Fibroblast of lung (primary cell): ENCODE measurements around the gene RABGAP1L. TPM values are rescaled to one million over a fixed set of nuclear protein-coding genes. Genes with fewer than 3 reads are reported as not detected.

Source experiments
- DNase-seq, 2 donors: peaks; one replicate each; pipeline versions ENCODE4 v3.0.0 to v3.0.0-alpha.2; 2010; ENCODE audit warnings: low read depth in 2 of 2
- H2AFZ ChIP-seq: 2 replicates; pipeline ENCODE4 v1.5.1; 2012; ENCODE audit warnings: low read length, control low read depth, inconsistent platforms
- H3K27ac ChIP-seq: 2 replicates; pipeline ENCODE4 v1.5.1; 2011; ENCODE audit warnings: low read length, control low read depth; ENCODE audit not compliant: insufficient read depth
- H3K27me3 ChIP-seq: 2 replicates; pipeline ENCODE4 v1.5.1; 2011; ENCODE audit warnings: mild to moderate bottlenecking, low read length; ENCODE audit not compliant: control insufficient read depth, insufficient read depth
- H3K36me3 ChIP-seq: 2 replicates; pipeline ENCODE4 v1.5.1; 2011; ENCODE audit warnings: low read length; ENCODE audit not compliant: control insufficient read depth, insufficient read depth
- H3K4me1 ChIP-seq: 2 replicates; pipeline ENCODE4 v1.5.1; 2011; ENCODE audit warnings: low read length; ENCODE audit not compliant: control insufficient read depth, insufficient read depth; ENCODE audit errors: extremely low read depth
- H3K4me2 ChIP-seq: 2 replicates; pipeline ENCODE4 v1.5.1; 2011; ENCODE audit warnings: low read length, control low read depth; ENCODE audit not compliant: insufficient read depth; ENCODE audit errors: extremely low read depth
- H3K4me3 ChIP-seq, 4 experiments: fragments of 200-600 bp in 1 of 4; sonication (generic) in 1 of 4; replicated peaks in 1 of 4; 2 replicates each; pipeline ENCODE4 v1.5.1; 2011 to 2016; ENCODE audit warnings: low read length in 4 of 4, low read depth in 3 of 4, mild to moderate bottlenecking in 3 of 4, control low read depth in 2 of 4, inconsistent platforms in 1 of 4, mixed read lengths in 1 of 4; ENCODE audit not compliant: insufficient read depth in 1 of 4; ENCODE audit errors: control extremely low read depth in 1 of 4
- H3K79me2 ChIP-seq: 2 replicates; pipeline ENCODE4 v1.5.1; 2012; ENCODE audit warnings: mild to moderate bottlenecking, low read length, inconsistent platforms; ENCODE audit not compliant: control insufficient read depth, insufficient read depth
- H3K9ac ChIP-seq: 2 replicates; pipeline ENCODE4 v1.5.1; 2011; ENCODE audit warnings: mild to moderate bottlenecking, low read length, control low read depth; ENCODE audit not compliant: insufficient read depth
- H3K9me3 ChIP-seq: 2 replicates; pipeline ENCODE4 v1.5.1; 2012; ENCODE audit warnings: low read depth, low read length; ENCODE audit not compliant: control insufficient read depth, insufficient read depth
- H4K20me1 ChIP-seq: 2 replicates; pipeline ENCODE4 v1.5.1; 2011; ENCODE audit warnings: low read length; ENCODE audit not compliant: control insufficient read depth, insufficient read depth; ENCODE audit errors: extremely low read depth
- CTCF ChIP-seq, 2 donors: IDR thresholded peaks in 1 of 2; conservative IDR thresholded peaks in 1 of 2; 1 replicate in 1 of 2; 2 replicates in 1 of 2; pipeline ENCODE4 v1.5.1; 2011 to 2012; ENCODE audit warnings: low read length in 2 of 2, control low read depth in 1 of 2, inconsistent platforms in 1 of 2, low read depth in 1 of 2, mild to moderate bottlenecking in 1 of 2
- EZH2 ChIP-seq: IDR thresholded peaks from 2 replicates; pipeline ENCODE4 v1.5.1; 2012; ENCODE audit warnings: low read length, control low read depth, mild to moderate bottlenecking; ENCODE audit errors: missing control alignments
- polyA plus RNA-seq, 2 donors: library from polyadenylated mRNA; depleted of rRNA in 1 of 2; stranded (reverse) in 1 of 2; unstranded in 1 of 2; fragments of >200 nt; gene quantifications; 2 replicates each; pipeline ENCODE4 v1.2.1, GENCODE V29; 2011 to 2012; ENCODE audit warnings: missing spikeins in 1 of 2
- total RNA-seq: library from RNA; depleted of rRNA; stranded (reverse); fragments of >200 nt; gene quantifications from 2 replicates; pipeline ENCODE4 v1.2.1, GENCODE V29; 2014

The RABGAP1L gene
- total and polyA plus RNA-seq, 2 donors (not counting 1 experiment from before 2014, with no cell fraction given), result 33.8 to 36.5 TPM

DNA sequence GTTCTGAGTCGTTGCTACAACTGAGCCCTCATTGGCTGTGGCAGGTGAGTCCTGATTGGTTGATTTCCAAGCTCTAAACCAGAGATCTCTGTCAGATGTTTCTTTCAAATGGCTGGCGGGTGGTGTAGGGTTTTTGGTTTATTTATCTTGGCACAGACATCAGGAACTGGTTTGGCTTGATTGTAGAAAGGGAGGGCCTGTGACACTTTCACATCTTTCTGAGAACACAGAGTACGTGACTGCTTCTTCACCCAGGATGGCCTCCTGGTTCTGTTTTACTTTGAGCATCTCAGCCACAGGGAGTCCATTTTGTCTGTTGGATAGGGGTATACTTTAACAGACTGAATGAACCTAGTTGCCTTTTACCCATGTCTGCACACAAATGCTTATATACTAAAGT lies 199.0 kb downstream of the RABGAP1L start:
- TF ChIP-seq CTCF (conservative IDR thresholded peaks at IDR 0.05 in 1 of 2, IDR thresholded peaks at IDR 0.05 in 1 of 2; ENCODE audit: low read depth in 1 of 2, low read length in 2 of 2) (no peak), EZH2 (no peak)

GRCh38 chr1:174358786-174359453 lies 199.6 kb downstream of the RABGAP1L start:
- Histone ChIP-seq H2AFZ (no peak overlapping the region), H3K9ac (no peak overlapping the region), H3K27ac (no peak overlapping the region), H3K79me2 (no peaks in the 10 kb centered on the region), H3K27me3 (no peaks in the 10 kb centered on the region), H3K36me3 (no peaks in the 10 kb centered on the region), H3K4me1 (no peaks in the 10 kb centered on the region), H3K9me3 (no peaks in the 10 kb centered on the region), H4K20me1 (no peaks in the 10 kb centered on the region), H3K4me3 (no peak overlapping the region), H3K4me2 (no peak overlapping the region)
- TF ChIP-seq EZH2 (no peak), CTCF (conservative IDR thresholded peaks at IDR 0.05 in 1 of 2, IDR thresholded peaks at IDR 0.05 in 1 of 2; ENCODE audit: low read depth in 1 of 2, low read length in 2 of 2) (no peak)
- DNase-seq, result no peak

More for the DNA sequence above, 199.0 kb downstream of the RABGAP1L start:
- no peaks in the 10 kb centered on the region for H3K4me1 ChIP-seq
- no peaks in the 10 kb centered on the region for H3K27me3 ChIP-seq
- H3K79me2 ChIP-seq, result no peaks in the 10 kb centered on the region
- no peaks in the 10 kb centered on the region for H4K20me1 ChIP-seq
- no peak overlapping the region for H3K4me3 ChIP-seq
- H3K9me3 ChIP-seq, result no peaks in the 10 kb centered on the region
- H3K27ac ChIP-seq, result no peak overlapping the region
- DNase-seq, result peak; percentile 16 to 57
- no peak overlapping the region for H3K4me2 ChIP-seq
- H3K36me3 ChIP-seq, result no peaks in the 10 kb centered on the region
- H3K9ac ChIP-seq, result no peak overlapping the region
- no peak overlapping the region for H2AFZ ChIP-seq

DNA sequence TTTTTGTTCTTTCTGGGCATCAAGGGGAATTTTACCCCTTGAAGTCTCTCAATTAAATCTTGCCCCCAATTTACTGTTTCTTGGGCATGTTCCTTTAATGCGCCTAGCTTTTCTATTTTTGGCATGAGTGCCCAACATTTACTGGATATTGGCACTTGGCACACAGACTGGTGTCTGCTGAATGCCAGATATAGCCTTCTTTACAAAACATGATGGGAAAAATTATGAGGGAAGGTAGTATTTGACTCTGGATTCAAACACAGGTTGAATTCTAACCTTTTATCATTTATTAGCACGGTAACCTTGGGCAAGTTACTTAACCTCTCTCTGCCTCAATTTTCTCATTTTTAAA lies 200.1 kb downstream of the RABGAP1L start:
- no peaks in the 10 kb centered on the region for H4K20me1 ChIP-seq
- H3K27me3 ChIP-seq, result no peaks in the 10 kb centered on the region
- H3K36me3 ChIP-seq, result no peaks in the 10 kb centered on the region
- TF ChIP-seq EZH2 (no peak), CTCF (conservative IDR thresholded peaks at IDR 0.05 in 1 of 2, IDR thresholded peaks at IDR 0.05 in 1 of 2; ENCODE audit: low read depth in 1 of 2, low read length in 2 of 2) (no peak)
- no peaks in the 10 kb centered on the region for H3K9me3 ChIP-seq
- H3K27ac ChIP-seq, result no peak overlapping the region
- H3K4me2 ChIP-seq, result no peak overlapping the region
- no peak for DNase-seq
- no peaks in the 10 kb centered on the region for H3K79me2 ChIP-seq
- H2AFZ ChIP-seq, result no peak overlapping the region
- H3K4me3 ChIP-seq, result no peak overlapping the region
- H3K4me1 ChIP-seq, result no peaks in the 10 kb centered on the region
- H3K9ac ChIP-seq, result no peak overlapping the region
